Fibroblast of villous mesenchyme (primary cell): ENCODE results near the gene IL16. TPM values are rescaled to one million over a fixed set of nuclear protein-coding genes. Genes with fewer than 3 reads are reported as not detected.

ENCODE experiments used
- DNase-seq: peaks from one replicate; pipeline ENCODE4 v3.0.0-alpha.2; 2010; ENCODE audit warnings: low read depth
- H3K4me3 ChIP-seq: 2 replicates; pipeline ENCODE4 v1.5.1; 2011; ENCODE audit warnings: low read depth, mild to moderate bottlenecking, low read length
- total RNA-seq: library from RNA; depleted of rRNA; stranded (reverse); fragments of >200 nt; gene quantifications from 2 replicates; pipeline ENCODE4 v1.2.3, GENCODE V29; 2012
- TF ChIP-seq, protein P1 (sequence below): IDR thresholded peaks from 2 replicates; pipeline ENCODE4 v1.5.1; 2012; ENCODE audit warnings: low read depth, mild to moderate bottlenecking, low read length; ENCODE audit not compliant: insufficient read depth

Gene IL16
- total RNA-seq, 1 donor: not detected

- no peak for DNase-seq
- TF ChIP-seq, protein P1, sequence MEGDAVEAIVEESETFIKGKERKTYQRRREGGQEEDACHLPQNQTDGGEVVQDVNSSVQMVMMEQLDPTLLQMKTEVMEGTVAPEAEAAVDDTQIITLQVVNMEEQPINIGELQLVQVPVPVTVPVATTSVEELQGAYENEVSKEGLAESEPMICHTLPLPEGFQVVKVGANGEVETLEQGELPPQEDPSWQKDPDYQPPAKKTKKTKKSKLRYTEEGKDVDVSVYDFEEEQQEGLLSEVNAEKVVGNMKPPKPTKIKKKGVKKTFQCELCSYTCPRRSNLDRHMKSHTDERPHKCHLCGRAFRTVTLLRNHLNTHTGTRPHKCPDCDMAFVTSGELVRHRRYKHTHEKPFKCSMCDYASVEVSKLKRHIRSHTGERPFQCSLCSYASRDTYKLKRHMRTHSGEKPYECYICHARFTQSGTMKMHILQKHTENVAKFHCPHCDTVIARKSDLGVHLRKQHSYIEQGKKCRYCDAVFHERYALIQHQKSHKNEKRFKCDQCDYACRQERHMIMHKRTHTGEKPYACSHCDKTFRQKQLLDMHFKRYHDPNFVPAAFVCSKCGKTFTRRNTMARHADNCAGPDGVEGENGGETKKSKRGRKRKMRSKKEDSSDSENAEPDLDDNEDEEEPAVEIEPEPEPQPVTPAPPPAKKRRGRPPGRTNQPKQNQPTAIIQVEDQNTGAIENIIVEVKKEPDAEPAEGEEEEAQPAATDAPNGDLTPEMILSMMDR: no peak
- H3K4me3 ChIP-seq: no peak overlapping the region
Observed at GRCh38 chr15:81265256-81265943, 68.7 kb downstream of the IL16 start.

DNA sequence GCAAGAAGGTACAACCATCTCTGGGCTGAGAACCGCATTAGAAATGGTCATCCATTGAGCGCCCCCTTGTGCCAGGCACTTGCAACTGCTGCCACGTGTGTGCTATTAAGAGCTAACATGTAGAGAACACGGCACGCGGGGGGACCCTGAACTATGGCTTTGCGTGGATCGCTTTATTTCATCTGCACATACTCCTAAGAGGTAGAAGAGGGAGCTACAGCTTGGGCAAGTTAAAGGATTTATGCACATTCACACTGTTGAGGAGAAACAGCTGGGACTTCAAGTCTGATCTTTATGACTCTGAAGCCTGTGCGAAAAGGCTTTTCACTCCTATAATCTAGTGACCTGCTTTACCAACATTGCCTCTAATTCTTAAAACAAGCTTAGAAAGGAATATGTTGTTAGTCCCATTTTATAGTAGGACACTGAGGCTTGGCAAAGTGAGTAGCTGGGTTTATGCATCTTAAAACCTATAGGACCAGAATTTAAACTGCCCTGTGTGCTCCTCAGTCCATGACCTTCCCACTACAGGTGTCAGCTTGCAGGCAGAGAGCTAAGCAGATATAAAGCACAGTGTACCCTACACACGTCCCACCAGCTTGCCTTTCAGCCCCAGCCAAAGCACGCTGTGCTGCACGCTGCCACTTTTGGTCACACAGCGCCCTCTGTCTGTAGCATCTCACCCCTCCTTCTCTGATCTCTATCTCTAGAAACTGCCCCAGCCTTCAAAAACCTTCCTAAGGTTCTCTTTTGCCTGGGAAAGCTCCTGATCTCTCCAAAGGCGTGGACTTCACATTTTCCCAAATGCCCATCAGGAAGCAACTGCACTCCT, 69.5 kb downstream of the IL16 start:
- peak overlapping the region; percentile 10 for H3K4me3 ChIP-seq
- DNase-seq: peak; percentile 77
- TF ChIP-seq, protein P1: peak; percentile 93

DNA sequence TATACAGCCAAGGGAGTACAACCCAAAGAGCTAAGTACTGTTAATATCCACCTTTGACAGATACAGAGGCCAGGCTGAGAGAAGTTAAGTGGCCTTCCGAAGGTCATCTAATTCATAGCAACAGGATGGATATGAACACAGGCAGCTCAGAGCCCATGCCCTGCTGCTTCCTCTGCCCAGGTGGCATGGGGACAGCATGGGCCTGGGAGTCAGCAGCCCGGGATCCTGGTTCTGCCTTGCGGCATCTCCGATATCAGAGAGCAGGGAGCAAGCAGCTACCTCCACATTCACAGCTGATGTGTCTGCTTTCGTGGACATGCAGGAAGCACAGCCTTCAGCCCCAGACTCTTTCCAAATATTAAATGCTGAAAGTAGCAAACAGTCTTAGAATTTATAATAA, 71.7 kb downstream of the IL16 start:
- DNase-seq: no peak
- TF ChIP-seq, protein P1: no peak
- H3K4me3 ChIP-seq: no peak overlapping the region

GRCh38 chr15:81268881-81269601, 72.4 kb downstream of the IL16 start:
- no peak overlapping the region for H3K4me3 ChIP-seq
- TF ChIP-seq, protein P1: no peak
- no peak for DNase-seq

- DNase-seq: no peak
- no peak overlapping the region for H3K4me3 ChIP-seq
- TF ChIP-seq, protein P1: no peak
Observed at GRCh38 chr15:81270188-81270587, 73.5 kb downstream of the IL16 start.

- TF ChIP-seq, protein P1: no peak
- DNase-seq: peak; percentile 8
- H3K4me3 ChIP-seq: no peak overlapping the region
Observed at GRCh38 chr15:81270781-81271491, 74.3 kb downstream of the IL16 start.
